Tibial nerve (tissue), 3 donors: ENCODE data around the gene SOX5.

Source experiments
- CTCF ChIP-seq, 5 experiments: fragments of 200-600 bp in 3 of 5; fragments of 450-650 bp in 2 of 5; sonication (generic) in 3 of 5; IDR thresholded peaks; one replicate each; pipeline ENCODE4 v1.5.1; 2016 to 2019; ENCODE audit warnings: antibody characterized with exemption in 5 of 5, mild to moderate bottlenecking in 3 of 5, moderate library complexity in 2 of 5
- POLR2A ChIP-seq, 2 donors: fragments of 450-650 bp; IDR thresholded peaks; one replicate each; pipeline ENCODE4 v1.6.1; 2017; ENCODE audit warnings: antibody characterized with exemption in 2 of 2, mild to moderate bottlenecking in 2 of 2, moderate library complexity in 2 of 2

- TF ChIP-seq CTCF (IDR thresholded peaks at IDR 0.05) = no peak
- TF ChIP-seq POLR2A (IDR thresholded peaks at IDR 0.05) = no peak
These were observed 466.9 kb downstream of the SOX5 start for GRCh38 chr12:23482571-23482970.
